Hematopoietic multipotent progenitor cell treated with erythropoietin and hydrocortisone succinate and interleukin-3 and kit ligand, for 15 days (in vitro differentiated cells): Measurements from ENCODE around the gene SCAPER.
"Not testable (repeated sequence)": the region's sequence is repeated elsewhere in the genome, so short reads cannot be mapped to it uniquely, and the experiment has no call there.

Experiments
- DNase-seq: peaks from one replicate; pipeline ENCODE4 v3.0.0-alpha.2; 2015; ENCODE audit warnings: low spot score

SCAPER gene

DNA sequence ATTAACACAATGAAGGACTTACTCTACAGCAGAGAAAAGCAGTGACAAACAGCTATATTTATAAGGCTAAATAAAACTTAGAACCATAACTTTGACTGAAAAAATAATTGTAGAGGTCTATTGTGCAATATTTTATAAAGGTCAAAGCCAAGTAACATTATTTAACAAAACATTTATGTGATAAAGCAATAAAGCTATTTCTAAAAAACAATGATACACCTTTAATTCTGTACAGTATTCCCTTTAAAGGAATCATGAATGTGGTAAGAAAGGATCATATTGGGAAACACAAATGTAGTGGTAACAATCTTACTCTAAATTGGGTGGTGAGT is 332.2 kb downstream of the SCAPER start:
- no peak for DNase-seq

DNA sequence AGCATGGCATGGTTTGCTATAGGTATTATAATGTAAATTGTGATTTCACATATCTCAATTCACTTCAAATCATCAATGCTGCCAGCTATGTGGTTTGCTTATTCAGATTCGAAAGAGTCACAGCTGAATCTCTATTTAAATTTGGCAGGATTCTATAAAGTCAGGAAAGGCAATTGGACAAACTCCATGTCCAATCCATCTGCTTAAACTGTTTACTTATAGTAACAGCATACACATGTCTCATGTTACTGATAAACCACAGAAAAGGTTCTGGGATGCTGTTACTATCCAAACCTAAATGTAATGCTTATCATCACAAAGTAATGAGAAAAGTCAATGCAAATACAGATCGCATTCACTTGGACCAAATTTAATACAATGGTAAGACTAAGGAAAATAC is 338.9 kb downstream of the SCAPER start:
- DNase-seq, result no peak

DNA sequence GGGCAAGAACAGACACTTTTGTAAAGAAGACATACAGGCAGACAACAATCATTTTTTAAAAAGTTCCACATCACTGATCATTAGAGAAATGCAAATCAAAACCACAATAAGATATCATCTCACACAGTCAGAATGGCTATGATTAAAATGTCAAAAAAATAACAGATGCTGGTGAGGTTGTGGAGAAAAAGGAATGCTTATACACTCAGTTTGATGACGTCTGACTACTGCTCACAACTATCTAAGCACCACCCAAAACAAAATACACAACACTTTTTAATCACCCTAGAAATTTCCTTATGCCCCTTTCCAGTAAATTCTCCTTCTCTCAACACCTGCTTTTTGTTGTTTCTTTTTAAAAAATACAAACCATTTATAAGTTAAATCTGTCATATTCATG is 339.8 kb downstream of the SCAPER start:
- DNase-seq, result no peak

DNA sequence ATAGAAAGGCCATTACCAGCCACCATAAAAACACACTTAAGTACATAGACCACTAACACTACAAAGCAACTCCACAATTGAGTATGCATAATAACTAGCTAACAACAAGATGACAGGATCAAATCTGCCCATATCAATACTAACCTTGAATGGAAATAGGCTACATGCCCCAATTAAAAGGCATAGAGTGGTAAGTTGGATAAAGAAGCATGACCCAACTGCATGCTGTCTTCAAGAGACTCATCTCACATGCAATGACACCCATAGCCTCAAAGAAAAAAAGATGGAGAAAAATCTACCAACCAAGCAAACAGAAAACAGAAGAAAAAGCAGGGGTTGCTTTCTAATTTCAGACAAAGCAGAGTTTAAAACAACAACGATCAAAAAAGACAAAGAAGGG is 349.9 kb downstream of the SCAPER start:
- DNase-seq, result no peak

DNA sequence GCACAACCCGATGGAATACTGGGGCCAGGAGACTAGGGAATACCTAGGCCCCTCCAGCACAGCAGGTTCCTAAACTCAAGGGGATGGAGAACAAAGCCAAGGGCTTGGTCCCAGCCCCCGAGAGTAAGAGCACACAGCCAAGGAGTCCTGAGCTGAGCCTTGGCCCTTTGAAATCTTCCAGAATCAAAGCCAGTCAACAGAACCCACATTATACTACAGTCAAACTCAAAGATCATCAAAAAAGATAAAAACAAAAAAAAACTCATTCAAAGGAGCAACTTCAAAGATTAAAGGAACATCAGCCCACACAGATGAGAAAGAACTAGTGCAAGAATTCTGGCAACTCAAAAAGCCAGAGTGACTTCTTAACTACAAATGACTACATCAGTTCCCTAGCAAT is 351.6 kb downstream of the SCAPER start:
- DNase-seq, result no peak

DNA sequence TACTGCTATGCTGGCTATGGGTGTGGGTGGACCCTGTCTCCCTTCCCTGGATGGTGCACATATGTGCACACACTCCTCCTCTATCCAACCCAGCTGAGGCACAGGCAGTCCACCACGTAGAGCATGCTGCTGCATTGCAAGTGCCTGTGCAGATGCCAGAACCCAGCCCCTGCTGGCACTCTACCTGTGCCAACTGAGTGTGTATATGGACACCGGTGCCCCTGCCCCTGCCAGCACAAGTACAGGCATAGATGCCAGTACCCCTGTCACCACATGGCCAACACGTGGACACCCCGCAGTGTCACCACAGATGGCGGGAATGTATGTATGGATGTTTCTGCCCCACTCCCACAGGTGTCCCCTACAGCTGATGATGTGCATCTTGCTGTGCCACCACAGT is 352.0 kb downstream of the SCAPER start:
- DNase-seq, result no peak

DNA sequence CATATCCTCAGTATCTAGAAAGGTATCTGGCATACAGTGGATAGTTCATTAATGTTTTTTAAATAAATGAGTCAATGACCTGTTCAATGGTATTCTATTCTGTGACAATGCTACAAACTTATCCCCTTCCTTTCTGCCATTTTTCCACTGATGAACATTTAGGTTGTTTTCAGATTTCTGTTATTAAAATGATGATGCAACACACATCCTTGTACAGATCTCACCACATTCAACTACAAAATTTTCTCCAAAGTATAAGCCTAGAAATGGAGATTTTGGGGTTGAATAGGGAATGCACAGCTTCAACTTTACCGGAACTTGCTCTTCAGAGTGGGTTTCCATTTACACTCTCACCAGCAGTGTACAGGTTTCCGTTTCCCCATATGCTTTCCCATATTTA is 358.3 kb downstream of the SCAPER start:
- no peak for DNase-seq

DNA sequence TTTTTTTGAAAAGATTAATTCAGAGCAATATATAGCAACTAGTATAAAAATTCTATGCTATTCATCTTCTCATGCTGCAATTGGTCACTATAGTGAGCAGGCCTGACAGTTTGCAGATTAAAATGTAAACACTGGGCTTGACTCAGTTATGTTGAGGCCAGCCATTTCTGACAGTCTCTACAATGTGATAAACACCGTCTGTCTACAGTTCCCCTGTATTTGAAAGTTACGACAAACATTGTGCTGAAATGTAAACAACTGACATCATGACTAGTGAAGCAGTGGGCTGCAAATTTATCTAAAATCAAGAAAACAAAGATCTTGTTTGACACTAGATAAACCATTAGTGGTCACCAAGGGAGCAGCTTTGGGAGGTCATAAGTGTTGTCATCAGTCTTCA is 371.1 kb downstream of the SCAPER start:
- no peak for DNase-seq

DNA sequence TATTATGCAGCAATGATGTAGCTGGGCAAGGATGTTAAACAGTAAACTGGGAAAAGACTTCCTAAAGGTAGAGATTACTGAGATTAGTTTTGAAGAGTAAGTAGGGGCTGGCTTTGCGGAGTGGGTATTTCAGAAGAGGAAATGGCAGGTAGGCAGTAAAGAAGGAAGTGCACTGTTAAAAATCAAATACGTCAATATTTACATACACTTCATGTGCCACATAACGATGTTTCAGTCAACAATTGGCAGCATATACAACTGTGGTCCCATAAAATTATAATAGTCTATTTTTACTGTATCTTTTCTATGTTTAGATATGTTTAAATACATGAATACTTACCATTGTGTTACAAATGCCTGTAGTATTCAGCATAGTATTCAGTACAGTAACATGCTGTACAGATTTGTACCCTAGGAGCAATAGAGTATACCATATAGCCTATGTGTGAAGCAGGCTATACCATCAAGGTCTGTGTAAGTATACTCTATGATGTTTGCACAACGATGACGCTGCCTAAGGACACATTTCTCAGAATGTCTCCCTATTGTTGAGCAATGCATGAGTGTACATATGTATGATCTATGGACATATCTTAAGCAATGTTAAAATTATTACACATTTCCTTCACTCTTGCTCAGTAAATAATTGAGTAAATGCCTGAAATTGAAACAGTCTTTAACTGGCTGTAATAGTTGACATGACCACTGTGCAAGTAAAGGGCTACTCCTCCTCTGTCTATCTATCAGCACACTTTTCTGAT is 371.9 kb downstream of the SCAPER start:
- no peak for DNase-seq

DNA sequence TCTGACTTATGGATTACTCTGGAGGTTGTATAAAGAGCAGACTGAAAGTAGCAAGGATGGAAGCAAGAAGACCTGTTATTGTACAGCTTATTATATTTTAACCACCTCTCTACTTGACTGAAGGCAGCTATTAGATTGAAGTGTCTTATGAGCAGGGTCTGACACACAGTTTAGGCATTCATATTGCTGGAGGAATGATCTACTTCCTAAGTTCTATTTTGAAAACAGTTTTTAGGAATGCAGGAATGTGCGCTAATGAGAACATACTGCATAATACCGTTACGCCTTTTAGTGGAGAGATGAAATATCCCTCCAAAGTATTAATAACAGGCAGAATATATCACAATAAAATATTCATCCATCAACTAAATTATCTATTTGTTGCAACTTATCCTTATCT is 375.2 kb downstream of the SCAPER start:
- no peak for DNase-seq

DNA sequence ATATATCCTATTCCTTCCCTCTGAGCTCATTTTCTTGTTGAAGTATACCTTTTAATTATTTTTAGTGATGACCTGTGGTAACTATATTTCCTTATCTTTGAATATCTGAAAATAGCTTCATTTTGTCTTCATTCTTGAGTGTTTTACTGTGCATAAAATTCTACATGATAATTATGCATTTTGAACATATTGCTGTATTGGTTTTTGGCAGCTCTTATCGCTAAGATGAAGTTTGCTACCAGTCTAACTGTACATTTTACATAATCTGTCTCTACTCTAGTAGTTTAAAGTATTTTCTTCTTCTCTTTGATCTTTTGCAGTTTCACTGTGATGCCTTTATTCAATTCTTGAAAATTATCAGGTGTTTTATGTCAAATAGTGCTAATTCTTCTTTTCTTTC is 379.0 kb downstream of the SCAPER start:
- no peak for DNase-seq

DNA sequence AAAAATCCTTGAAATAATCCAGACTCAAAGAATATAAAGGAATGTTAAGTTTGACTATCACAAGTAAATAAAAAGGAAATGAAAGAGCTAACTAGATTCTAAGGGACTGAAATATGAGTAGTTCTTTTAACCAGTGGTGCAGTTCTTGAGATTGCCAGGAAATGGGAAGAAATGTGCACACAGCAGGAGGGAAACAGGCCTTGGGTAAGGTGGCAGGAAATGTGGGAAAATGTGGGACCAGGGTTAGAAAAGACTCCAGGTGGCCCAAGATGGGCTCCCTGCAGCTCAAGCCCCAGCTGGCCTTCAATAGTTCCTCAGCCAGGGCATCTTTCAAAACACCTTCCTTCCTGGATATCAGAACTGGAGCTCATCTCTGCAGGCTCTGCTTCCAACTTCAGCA is 387.2 kb downstream of the SCAPER start:
- DNase-seq, result no peak

DNA sequence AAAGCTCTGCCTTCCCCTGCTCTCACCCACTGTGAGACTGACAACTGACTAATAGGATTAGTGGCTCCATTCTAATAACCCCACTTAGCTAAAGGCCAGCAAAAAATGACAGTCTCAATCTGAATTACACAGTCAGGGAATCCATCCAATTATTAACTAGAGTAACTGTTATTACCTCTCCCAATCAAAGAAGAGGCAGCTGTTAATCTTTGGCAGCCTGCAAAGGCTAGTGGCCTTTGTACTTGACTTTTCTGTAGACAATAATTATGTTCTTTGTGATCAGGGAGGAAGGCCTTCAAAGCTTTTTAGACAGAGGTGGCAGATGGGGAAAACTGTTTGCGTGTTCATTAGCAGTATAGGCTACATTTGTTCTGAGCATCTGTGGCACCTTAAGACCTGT is 390.9 kb downstream of the SCAPER start:
- no peak for DNase-seq

DNA sequence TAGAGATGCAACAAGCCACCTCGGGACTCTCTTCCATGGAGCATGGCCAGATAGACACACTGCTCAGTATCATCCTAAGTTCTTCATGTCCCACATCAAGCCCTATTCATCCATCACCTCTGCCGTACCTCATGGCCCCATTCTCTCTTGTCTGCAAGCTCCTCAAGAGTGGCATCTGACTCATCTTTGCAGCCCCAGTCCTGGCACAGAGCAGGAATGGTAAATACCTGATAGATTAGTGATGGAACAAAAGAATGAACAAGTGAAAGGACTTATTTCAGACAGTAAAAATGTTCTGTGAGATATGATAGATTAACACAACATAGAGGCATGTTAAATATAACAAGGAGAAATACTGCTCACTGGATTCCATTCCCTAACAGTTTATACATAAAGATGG is 392.2 kb downstream of the SCAPER start:
- DNase-seq, result no peak

DNA sequence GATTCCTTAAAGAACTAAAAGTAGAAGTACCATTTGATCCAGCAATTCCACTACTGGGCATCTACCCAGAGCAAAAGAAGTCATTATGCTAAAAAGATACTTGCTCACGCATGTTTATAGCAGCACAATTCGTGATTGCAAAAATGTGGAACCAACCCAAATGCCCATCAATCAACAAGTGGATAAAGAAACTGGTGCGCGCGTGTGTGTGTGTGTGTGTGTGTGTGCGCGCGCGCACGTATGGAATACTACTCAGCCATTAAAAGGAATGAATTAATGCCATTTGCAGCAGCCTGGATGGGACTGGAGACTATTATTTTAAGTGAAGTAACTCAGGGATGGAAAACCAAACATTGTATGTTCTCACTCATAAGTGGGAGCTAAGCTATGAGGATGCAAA is 394.5 kb downstream of the SCAPER start:
- DNase-seq, result not testable (repeated sequence)

DNA sequence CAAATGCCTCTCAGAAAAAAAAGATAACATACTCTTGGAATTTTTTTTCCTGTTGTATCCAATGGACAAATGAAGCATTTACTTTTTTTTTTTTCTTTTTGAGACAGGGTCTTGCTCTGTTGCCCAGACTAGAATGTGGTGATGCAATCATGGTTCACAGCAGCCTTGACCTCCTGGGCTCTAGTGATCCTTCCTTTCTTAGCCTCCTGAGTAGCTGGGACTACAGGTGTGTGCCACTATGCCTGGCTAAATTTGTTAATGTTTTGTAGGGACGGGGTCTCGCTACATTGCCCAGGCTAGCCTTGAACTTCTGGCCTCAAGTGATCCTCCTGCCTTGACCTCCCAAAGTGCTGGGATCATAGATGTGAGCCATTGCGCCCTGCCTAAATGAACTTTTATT is 401.3 kb downstream of the SCAPER start:
- no peak for DNase-seq

DNA sequence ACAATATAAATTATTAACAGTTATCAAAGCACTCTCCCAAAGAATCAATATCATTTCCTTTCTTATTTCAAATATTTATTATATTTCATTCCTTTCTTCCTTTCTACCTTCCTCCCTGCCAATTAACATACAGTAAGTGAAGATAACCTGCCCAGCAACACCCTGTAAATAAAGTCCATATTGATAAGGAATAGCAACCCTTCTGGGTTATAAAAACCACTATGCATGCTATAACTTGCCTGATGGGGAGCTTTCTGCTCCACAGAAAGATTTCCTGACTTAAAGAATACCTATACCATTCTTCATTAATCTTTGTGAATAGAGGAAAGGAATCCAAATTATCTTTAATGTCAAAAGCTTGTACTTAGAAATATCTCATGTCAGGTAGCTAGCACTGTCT is 402.0 kb downstream of the SCAPER start:
- DNase-seq, result no peak

DNA sequence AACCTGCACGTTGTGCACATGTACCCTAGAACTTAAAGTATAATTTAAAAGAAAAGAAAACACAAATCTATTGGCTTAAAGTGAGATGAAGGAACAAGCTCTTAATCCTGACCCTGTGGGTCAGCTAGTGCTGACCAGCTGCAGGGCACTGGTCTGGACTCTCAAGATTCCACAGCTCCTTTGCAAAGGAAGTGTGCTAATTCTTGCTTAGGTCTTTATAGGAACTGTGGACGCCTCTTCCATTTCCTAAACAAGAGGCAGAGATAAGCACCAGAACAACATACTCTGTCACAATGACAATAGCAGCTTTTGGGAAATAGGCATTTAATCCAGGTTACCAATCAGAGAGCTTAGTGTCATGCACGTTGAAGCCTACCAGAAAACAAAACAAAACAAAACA is 402.5 kb downstream of the SCAPER start:
- no peak for DNase-seq

DNA sequence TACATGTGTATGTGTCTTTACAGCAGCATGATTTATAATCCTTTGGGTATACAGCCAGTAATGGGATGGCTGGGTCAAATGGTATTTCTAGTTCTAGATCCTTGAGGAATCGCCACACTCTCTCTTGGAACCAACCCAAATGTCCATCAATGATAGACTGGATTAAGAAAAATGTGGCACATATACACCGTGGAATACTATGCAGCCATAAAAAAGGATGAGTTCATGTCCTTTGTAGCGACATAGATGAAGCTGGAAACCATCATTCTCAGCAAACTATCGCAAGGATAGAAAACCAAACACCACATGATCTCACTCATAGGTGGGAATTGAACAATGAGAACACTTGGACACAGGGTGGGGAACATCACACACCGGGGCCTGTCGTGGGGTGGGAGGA is 403.0 kb downstream of the SCAPER start:
- not testable (repeated sequence) for DNase-seq

DNA sequence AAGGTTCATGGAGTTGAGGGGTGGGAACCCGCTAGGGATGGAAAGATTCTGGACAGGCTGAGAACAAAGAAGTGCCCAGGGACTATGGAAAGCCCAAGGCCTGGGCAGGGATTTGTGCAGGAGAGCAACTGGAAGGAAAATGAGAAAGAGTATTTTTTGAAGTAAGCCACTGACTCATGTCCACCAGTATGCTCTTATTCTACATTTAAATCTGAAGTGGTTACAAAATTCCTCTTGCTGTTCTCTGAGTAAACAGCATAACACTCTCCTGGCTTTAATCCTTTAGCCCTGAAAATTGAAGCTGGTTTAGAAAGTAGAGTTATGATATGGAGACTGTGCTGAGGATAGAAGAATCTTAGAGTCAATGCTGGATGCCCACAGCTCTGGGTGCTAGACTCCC is 403.4 kb downstream of the SCAPER start:
- no peak for DNase-seq

DNA sequence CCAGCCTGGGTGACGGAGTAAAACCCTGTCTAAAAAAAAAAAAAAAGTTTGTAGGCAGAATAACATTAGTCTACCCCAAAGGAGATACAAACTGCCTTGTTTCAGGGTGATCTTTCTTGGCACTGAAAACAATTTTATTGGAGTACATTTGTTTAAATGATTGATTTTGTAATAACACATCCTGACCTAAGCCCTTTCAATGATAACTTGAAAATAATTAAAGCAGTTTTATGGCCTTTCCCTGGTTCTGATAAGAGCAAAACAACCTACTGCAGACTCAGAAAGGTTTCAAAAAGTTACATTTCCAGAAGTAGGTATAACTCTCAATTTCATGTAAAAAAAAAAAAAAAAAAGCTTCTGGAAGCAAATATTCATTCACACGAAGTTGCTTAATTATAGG is 404.1 kb downstream of the SCAPER start:
- no peak for DNase-seq

DNA sequence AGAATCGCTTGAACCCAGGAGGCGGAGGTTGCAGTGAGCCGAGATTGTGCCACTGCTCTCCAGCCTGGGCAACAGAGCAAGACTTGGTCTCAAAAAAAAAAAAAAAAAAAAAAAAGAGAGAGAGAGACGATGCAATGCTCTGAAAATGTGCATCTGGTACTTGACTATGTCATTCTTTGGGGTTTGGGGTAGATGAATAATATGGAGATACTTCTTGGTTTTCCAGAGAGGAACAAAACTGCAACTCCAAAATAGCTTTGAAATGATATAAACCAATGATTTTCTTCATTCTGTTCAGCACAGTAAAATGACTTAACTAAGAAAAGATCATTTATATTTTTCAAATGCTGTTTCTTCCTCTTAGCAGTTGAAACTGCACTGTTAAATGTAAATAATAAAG is 409.7 kb downstream of the SCAPER start:
- DNase-seq, result no peak

DNA sequence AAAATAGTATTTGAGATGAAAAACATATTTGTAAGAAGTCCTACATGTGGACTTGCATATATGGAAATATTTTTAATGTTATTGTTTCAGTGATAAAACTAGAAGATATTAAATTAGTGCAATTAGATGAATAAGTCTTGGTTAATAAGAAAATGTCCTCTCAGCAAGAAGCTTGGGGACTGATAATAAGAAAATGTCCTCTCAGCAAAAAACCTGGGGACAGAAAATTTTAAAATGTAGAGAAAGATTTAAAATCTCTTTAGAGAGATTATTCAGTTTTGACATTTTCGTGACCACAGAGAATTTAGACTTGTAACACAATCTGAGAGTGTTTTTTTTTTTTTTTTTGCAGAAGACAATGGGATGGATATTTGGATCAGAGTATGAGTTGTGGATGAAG is 412.6 kb downstream of the SCAPER start:
- no peak for DNase-seq

DNA sequence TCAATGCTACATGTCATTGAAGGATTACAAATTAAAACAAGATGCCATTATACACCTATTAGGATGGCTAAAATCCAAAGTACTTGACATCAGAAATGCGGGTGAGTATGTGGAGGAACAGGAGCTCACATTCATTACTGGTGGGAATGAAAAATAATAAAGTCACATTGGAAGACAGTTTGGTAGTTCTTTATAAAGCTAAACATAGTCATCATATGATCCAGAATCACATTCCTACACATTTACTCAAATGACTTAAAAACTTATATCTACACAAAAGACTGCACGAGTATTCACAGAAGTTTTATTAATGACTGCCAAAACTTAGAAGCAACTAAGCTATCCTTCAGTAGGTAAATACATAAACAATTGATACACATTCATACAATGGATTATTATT is 421.4 kb downstream of the SCAPER start:
- no peak for DNase-seq

DNA sequence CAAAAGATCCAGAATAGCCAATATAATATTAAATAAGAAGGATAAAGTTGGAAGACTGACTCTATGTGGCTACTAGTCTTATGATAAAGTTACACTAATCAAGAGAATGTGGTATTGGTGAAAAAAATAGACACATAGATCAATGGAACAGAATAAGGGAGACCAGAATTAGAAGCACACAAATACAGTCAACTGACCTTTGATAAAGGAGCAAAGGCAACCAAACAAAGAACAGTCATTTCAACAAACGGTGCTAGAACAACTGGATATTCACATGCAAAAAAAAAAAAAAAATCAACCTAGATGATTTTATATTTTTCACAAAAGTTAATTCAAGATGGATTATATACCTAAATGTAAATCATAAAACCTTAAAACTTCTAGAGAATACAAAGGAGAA is 422.1 kb downstream of the SCAPER start:
- no peak for DNase-seq
